ENCODE measurements around the gene EXOC3. TPM values are rescaled to one million over a fixed set of nuclear protein-coding genes. Genes with fewer than 3 reads are reported as not detected.

The EXOC3 gene
- total RNA-seq, 1 donor, result 32.4 TPM

DNA sequence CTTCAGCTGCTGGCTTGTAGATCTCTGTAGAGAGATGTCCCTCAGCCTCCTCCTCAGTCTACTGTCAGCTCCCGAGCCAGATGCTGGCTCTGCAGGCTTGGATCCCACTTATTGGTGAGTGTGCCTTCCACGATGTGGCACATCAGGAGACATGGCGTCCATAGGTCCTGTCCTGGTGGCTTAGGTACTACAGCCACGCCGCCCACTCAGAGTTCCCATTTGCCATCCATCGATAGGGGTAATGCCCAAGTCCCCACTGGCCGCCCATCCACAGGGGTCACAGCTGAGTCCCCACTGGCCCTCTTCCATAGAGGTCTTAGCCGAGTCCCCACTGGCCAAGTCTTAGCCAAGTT is 17.3 kb downstream of the EXOC3 start:
- DNase-seq (ENCODE audit: low read depth), result no peak
- no peak overlapping the region for H3K4me3 ChIP-seq (ENCODE audit: low read depth, low read length)
- TF ChIP-seq, protein P1, sequence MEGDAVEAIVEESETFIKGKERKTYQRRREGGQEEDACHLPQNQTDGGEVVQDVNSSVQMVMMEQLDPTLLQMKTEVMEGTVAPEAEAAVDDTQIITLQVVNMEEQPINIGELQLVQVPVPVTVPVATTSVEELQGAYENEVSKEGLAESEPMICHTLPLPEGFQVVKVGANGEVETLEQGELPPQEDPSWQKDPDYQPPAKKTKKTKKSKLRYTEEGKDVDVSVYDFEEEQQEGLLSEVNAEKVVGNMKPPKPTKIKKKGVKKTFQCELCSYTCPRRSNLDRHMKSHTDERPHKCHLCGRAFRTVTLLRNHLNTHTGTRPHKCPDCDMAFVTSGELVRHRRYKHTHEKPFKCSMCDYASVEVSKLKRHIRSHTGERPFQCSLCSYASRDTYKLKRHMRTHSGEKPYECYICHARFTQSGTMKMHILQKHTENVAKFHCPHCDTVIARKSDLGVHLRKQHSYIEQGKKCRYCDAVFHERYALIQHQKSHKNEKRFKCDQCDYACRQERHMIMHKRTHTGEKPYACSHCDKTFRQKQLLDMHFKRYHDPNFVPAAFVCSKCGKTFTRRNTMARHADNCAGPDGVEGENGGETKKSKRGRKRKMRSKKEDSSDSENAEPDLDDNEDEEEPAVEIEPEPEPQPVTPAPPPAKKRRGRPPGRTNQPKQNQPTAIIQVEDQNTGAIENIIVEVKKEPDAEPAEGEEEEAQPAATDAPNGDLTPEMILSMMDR (IDR thresholded peaks at IDR 0.05; ENCODE audit: insufficient read depth, low read depth, low read length), result no peak

DNA sequence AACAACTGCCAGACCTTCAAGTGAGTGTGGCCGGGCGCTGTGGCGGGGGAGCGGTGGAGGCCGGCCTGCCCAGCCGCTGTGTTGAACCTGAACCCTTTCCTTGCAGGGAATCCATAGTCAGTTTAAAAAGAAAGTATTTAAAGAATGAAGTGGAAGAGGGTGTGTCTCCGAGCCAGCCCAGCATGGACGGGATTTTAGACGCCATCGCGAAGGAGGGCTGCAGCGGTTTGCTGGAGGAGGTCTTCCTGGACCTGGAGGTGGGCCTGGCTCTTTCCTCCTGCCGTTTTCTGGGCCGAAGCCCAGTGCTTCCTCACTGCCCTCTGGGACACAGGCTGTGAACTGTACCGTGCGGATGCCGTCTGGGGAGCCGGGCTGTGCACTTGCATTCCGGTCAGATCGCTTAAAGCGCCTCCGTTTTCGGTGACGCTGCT is 19.1 kb downstream of the EXOC3 start:
- H3K4me3 ChIP-seq (ENCODE audit: low read depth, low read length), result no peak overlapping the region
- TF ChIP-seq, protein P1 (IDR thresholded peaks at IDR 0.05; ENCODE audit: insufficient read depth, low read depth, low read length), result no peak
- DNase-seq (ENCODE audit: low read depth), result no peak

DNA sequence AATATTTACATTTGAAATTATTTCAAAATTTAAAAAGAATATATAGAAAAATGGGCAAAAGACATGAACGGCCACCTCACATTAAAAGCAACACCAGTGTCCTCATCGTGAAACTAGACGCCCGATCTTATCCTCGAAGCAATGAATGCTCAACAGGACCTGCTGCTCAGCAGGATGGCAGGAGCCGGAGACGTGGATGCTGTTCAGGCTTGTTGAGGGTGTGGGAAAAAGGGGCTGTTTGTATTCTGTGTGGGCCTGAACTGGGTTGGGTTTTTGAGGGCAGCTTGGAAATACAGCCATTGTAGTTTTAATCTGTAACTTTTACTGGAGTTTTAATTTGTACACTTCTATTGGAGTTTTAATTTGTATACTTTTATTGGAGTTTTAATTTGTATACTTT is 20.3 kb downstream of the EXOC3 start:
- DNase-seq (ENCODE audit: low read depth), result no peak
- TF ChIP-seq, protein P1 (IDR thresholded peaks at IDR 0.05; ENCODE audit: insufficient read depth, low read depth, low read length), result no peak
- H3K4me3 ChIP-seq (ENCODE audit: low read depth, low read length), result no peak overlapping the region

DNA sequence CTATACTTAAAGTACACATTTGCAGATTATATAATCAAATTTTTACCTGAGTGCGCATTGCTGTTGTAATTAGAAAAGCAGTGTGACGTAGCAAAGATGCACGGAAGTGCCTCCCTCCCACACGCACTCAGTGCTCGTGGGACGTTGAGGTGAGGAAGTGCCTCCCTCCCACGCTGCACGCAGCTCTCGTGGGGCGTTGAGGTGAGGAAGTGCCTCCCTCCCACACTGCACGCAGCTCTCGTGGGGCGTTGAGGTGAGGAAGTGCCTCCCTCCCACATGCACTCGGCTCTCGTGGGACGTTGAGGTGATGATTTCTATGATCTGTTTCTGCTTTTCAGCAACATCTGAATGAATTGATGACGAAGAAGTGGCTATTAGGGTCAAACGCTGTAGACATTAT is 21.0 kb downstream of the EXOC3 start:
- H3K4me3 ChIP-seq (ENCODE audit: low read depth, low read length), result no peak overlapping the region
- TF ChIP-seq, protein P1 (IDR thresholded peaks at IDR 0.05; ENCODE audit: insufficient read depth, low read depth, low read length), result no peak
- no peak for DNase-seq (ENCODE audit: low read depth)

DNA sequence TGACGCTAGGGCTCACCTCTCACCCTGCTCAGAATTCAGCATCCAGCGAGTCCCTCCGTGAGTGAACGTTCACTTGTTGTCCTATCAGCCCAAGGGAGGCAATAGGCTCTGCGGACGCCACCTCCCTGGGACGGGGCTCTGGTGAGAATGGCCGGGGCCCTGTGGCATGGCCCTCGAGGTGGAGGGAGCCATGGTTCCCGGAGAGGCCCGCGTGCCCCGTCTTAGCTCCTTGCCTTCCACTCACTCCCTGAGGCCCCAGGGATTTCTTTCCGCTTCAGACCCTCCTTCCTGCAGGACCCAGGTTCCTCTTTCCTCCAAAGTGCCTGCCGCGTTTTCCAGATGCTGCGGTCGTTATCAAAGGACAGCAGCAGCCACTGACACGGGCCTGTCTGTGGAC is 21.5 kb downstream of the EXOC3 start:
- no peak for DNase-seq (ENCODE audit: low read depth)
- H3K4me3 ChIP-seq (ENCODE audit: low read depth, low read length), result no peak overlapping the region
- TF ChIP-seq, protein P1 (IDR thresholded peaks at IDR 0.05; ENCODE audit: insufficient read depth, low read depth, low read length), result no peak

DNA sequence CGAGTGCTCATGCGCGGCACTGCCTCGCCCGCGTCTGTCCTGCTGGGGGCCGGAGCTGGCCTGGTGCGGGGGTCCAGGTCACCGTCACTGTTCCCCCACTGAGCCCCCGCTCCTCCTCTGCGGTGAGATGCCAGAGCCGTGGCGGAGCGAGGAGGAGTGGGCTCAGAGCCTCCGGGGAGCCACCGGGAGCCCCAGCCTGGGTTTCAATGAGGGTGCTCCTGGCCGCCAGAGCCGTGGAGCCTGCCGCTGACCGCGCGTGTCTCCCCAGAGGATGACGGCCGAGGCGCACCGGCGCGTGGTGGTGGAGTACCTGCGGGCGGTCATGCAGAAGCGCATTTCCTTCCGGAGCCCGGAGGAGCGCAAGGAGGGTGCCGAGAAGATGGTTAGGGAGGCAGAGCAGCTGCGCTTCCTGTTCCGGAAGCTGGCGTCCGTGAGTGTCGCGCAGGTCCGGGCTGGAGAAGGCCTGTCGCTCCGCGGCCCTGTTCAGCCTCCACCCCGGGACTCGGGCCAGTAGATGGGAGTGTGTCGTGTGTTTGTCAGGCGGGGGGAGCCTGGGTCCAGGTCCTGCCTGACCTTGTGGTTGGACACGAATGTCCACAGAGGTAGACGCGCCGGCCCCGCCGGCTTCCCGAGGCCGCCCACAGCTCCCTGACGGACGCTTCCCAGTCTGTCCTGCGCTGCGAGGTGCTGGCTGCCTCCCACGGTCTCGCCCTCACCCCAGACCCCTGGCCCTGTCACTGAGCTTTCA is 22.0 kb downstream of the EXOC3 start:
- H3K4me3 ChIP-seq (ENCODE audit: low read depth, low read length), result no peak overlapping the region
- TF ChIP-seq, protein P1 (IDR thresholded peaks at IDR 0.05; ENCODE audit: insufficient read depth, low read depth, low read length), result no peak
- no peak for DNase-seq (ENCODE audit: low read depth)
